ENCODE data around the gene ARHGAP32.

Gene ARHGAP32

GRCh38 chr11:128917144-128917724 is 274.9 kb downstream of the ARHGAP32 start:
- Histone ChIP-seq H3K4me2 (ENCODE audit: low read depth, low read length, poor library complexity, severe bottlenecking) (no peak overlapping the region), H3K27me3 (ENCODE audit: low read length) (no peaks in the 10 kb centered on the region), H3F3A (ENCODE audit: insufficient read depth) (no peaks in the 10 kb centered on the region), H3K79me2 (ENCODE audit: insufficient read depth, low read length) (no peaks in the 10 kb centered on the region), H2AFZ (ENCODE audit: low read depth, low read length, severe bottlenecking) (no peak overlapping the region), H3K4me3 (ENCODE audit: insufficient read depth, low read length, poor library complexity, severe bottlenecking) (no peak overlapping the region), H3K9ac (ENCODE audit: low read length) (no peak overlapping the region), H3K27ac (ENCODE audit: low read depth, low read length) (no peak overlapping the region), H3K9me2 (replicated peaks; ENCODE audit: insufficient read depth, low read length) (no peaks in the 10 kb centered on the region), H3K9me3 (ENCODE audit: insufficient read depth, low read length) (no peaks in the 10 kb centered on the region), H4K20me1 (ENCODE audit: low read depth, low read length) (no peaks in the 10 kb centered on the region), H3K36me3 (ENCODE audit: low read length) (no peaks in the 10 kb centered on the region)
- TF ChIP-seq EZH2phosphoT487 (conservative IDR thresholded peaks at IDR 0.05; ENCODE audit: low read length) (no peak), CTCF (IDR thresholded peaks at IDR 0.05; ENCODE audit: insufficient read depth, low read length, poor library complexity, severe bottlenecking) (no peak)

GRCh38 chr11:128916681-128917080 is 275.4 kb downstream of the ARHGAP32 start:
- no peak for TF ChIP-seq EZH2phosphoT487 (conservative IDR thresholded peaks at IDR 0.05; ENCODE audit: low read length)
- TF ChIP-seq CTCF (IDR thresholded peaks at IDR 0.05; ENCODE audit: insufficient read depth, low read length, poor library complexity, severe bottlenecking), result no peak
- no peaks in the 10 kb centered on the region for H3K9me2 ChIP-seq (replicated peaks; ENCODE audit: insufficient read depth, low read length)
- no peaks in the 10 kb centered on the region for H3K79me2 ChIP-seq (ENCODE audit: insufficient read depth, low read length)

GRCh38 chr11:128916037-128916572 is 276.0 kb downstream of the ARHGAP32 start:
- H3K9me3 ChIP-seq (ENCODE audit: insufficient read depth, low read length), result no peaks in the 10 kb centered on the region
- H3F3A ChIP-seq (ENCODE audit: insufficient read depth), result no peaks in the 10 kb centered on the region
- no peaks in the 10 kb centered on the region for H3K27me3 ChIP-seq (ENCODE audit: low read length)
- TF ChIP-seq EZH2phosphoT487 (conservative IDR thresholded peaks at IDR 0.05; ENCODE audit: low read length) (no peak), CTCF (IDR thresholded peaks at IDR 0.05; ENCODE audit: insufficient read depth, low read length, poor library complexity, severe bottlenecking) (no peak)
- H3K9me2 ChIP-seq (replicated peaks; ENCODE audit: insufficient read depth, low read length), result no peaks in the 10 kb centered on the region
- no peak overlapping the region for H3K9ac ChIP-seq (ENCODE audit: low read length)
- no peaks in the 10 kb centered on the region for H3K36me3 ChIP-seq (ENCODE audit: low read length)
- no peak overlapping the region for H3K27ac ChIP-seq (ENCODE audit: low read depth, low read length)
- no peaks in the 10 kb centered on the region for H4K20me1 ChIP-seq (ENCODE audit: low read depth, low read length)
- H3K4me2 ChIP-seq (ENCODE audit: low read depth, low read length, poor library complexity, severe bottlenecking), result no peak overlapping the region
- no peak overlapping the region for H3K4me3 ChIP-seq (ENCODE audit: insufficient read depth, low read length, poor library complexity, severe bottlenecking)
- H3K79me2 ChIP-seq (ENCODE audit: insufficient read depth, low read length), result no peaks in the 10 kb centered on the region
- H2AFZ ChIP-seq (ENCODE audit: low read depth, low read length, severe bottlenecking), result no peak overlapping the region

More at GRCh38 chr11:128916681-128917080, 275.4 kb downstream of the ARHGAP32 start:
- no peaks in the 10 kb centered on the region for H3K9me3 ChIP-seq (ENCODE audit: insufficient read depth, low read length)
- no peak overlapping the region for H3K4me2 ChIP-seq (ENCODE audit: low read depth, low read length, poor library complexity, severe bottlenecking)
- no peak overlapping the region for H3K27ac ChIP-seq (ENCODE audit: low read depth, low read length)
- H4K20me1 ChIP-seq (ENCODE audit: low read depth, low read length), result no peaks in the 10 kb centered on the region
- H3F3A ChIP-seq (ENCODE audit: insufficient read depth), result no peaks in the 10 kb centered on the region
- no peaks in the 10 kb centered on the region for H3K27me3 ChIP-seq (ENCODE audit: low read length)
- no peak overlapping the region for H3K4me3 ChIP-seq (ENCODE audit: insufficient read depth, low read length, poor library complexity, severe bottlenecking)
- H3K36me3 ChIP-seq (ENCODE audit: low read length), result no peaks in the 10 kb centered on the region
- H2AFZ ChIP-seq (ENCODE audit: low read depth, low read length, severe bottlenecking), result no peak overlapping the region
- no peak overlapping the region for H3K9ac ChIP-seq (ENCODE audit: low read length)
